GM23248 (cell line): ENCODE measurements around the gene SHISA9.

Experiments used
- EZH2 ChIP-seq: fragments of 200-600 bp; sonication (generic); IDR thresholded peaks from 2 replicates; pipeline ENCODE4 v1.6.1; 2018; ENCODE audit warnings: antibody characterized with exemption, mild to moderate bottlenecking; ENCODE audit not compliant: insufficient read depth, poor library complexity, severe bottlenecking
- EZH2phosphoT487 ChIP-seq: fragments of 200-600 bp; sonication (generic); IDR thresholded peaks from 2 replicates; pipeline ENCODE4 v1.6.1; 2018; ENCODE audit warnings: antibody characterized with exemption, moderate library complexity, mild to moderate bottlenecking, low read depth; ENCODE audit not compliant: insufficient read depth

- no peak for TF ChIP-seq EZH2phosphoT487
- TF ChIP-seq EZH2 = no peak
Measured at GRCh38 chr16:13206606-13207005, 305.2 kb downstream of the SHISA9 start.
